Upper lobe of left lung (tissue), 6 donors: Measurements from ENCODE around the gene BLACAT1. TPM values are rescaled to one million over a fixed set of nuclear protein-coding genes. Genes with fewer than 3 reads are reported as not detected.

ENCODE experiments used
- ATAC-seq, 2 donors: fragments of 200-7000 bp; cut with Tn5 transposase; one replicate each; pipeline ENCODE4 v1.9.1; 2022; ENCODE audit warnings: mild to moderate bottlenecking in 2 of 2, moderate library complexity in 2 of 2; ENCODE audit not compliant: low FRiP score in 2 of 2
- DNase-seq, 2 donors: peaks; one replicate each; pipeline ENCODE4 v3.0.0-alpha.2; 2019 to 2020
- H3K27ac ChIP-seq, 4 donors: fragments of 200-600 bp; sonication (generic); one replicate each; pipeline ENCODE4 v1.5.1; 2016 to 2019
- H3K27me3 ChIP-seq, 4 donors: fragments of 200-600 bp; sonication (generic); one replicate each; pipeline ENCODE4 v1.5.1; 2017 to 2019
- H3K36me3 ChIP-seq, 4 donors: fragments of 200-600 bp; sonication (generic); one replicate each; pipeline ENCODE4 v1.5.1; 2016 to 2019
- H3K4me1 ChIP-seq, 4 donors: fragments of 200-600 bp; sonication (generic); one replicate each; pipeline ENCODE4 v1.5.1; 2018 to 2019
- H3K4me3 ChIP-seq, 4 donors: fragments of 200-600 bp; sonication (generic); one replicate each; pipeline ENCODE4 v1.5.1; 2017 to 2019; ENCODE audit warnings: mild to moderate bottlenecking in 2 of 4, moderate library complexity in 1 of 4
- H3K9me3 ChIP-seq, 4 donors: fragments of 200-600 bp; sonication (generic); one replicate each; pipeline ENCODE4 v1.5.1; 2018 to 2019
- EP300 ChIP-seq, 4 donors: sonication (generic); formaldehyde crosslinking; IDR thresholded peaks; one replicate each; pipeline ENCODE4 v1.5.1; 2017; ENCODE audit warnings: antibody characterized with exemption in 4 of 4, control low read depth in 2 of 4
- POLR2A ChIP-seq, 4 donors: fragments of 450-650 bp; IDR thresholded peaks; one replicate each; pipeline ENCODE4 v1.5.1; 2016 to 2017; ENCODE audit warnings: antibody characterized with exemption in 4 of 4, mild to moderate bottlenecking in 2 of 4
- POLR2AphosphoS5 ChIP-seq, 2 donors: sonication (generic); formaldehyde crosslinking; IDR thresholded peaks; one replicate each; pipeline ENCODE4 v1.5.1; 2017; ENCODE audit warnings: antibody characterized with exemption in 2 of 2
- WGBS, 2 donors: methylation state at CpG; one replicate each; pipeline ENCODE4 v1.1.5; 2017 to 2018; 5-methylcytosine and 5-hydroxymethylcytosine counted together
- total RNA-seq, 6 donors: library from RNA; depleted of rRNA in 4 of 6; stranded (reverse); fragments of >200 nt in 4 of 6; gene quantifications; one replicate each; pipeline versions ENCODE4 v1.1.0 to v1.2.1, GENCODE V29; 2016 to 2021
- TF ChIP-seq, protein P1 (sequence below), 6 experiments: fragments of 450-650 bp in 4 of 6; fragments of 200-600 bp in 2 of 6; sonication (generic) in 2 of 6; IDR thresholded peaks; one replicate each; pipeline ENCODE4 v1.5.1; 2016 to 2019; ENCODE audit warnings: antibody characterized with exemption in 6 of 6
- donor health status: DM: no; HTN: no; CAD: no; lungs with moderate emphysema.
- donor health status: DM: no; HTN: yes; CAD: no; lungs with severe emphysema.

Gene BLACAT1
- total RNA-seq, 6 donors from 2014 or later = 0.40 to 4.2 (median 1.1) TPM

DNA sequence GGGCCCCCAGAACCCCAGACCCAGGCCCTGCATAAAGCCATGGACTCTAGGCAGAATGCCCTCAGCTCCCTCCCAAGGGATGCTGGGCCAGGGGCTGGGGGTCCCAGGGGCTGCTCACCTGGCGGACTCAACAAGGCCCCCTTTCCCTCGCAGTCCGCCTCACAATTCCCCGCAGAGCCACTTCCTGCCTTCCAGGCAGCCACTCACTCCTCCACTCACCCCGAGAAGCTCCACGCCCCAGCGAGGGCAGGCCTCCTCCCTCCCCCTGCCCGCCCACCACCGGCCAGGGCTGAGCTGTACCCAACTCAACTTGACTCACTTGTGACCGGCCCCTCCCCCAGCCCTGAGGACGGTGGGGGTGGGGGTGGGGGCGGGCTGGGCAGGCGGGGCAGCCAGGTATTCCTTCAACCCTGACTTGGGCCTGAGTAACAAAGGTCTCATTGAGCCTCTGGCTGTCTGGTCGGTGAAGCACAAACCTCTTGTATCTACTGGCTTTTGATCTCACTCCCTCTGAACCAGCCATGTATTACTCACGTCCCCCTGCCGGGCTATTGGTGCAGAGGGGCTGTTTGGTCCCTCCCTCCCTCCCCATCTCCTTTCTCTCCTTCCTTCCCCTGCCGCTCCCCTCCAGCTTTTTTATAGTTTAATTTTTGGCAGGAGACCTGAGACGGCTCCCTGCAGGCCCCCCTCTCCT, 5.9 kb downstream of the BLACAT1 start:
- H3K4me1 ChIP-seq = peaks cover 0 to 32% (median 16%) of the 10 kb centered on the region in 4 donors
- H3K27ac ChIP-seq = peak overlapping the region; percentile 52 to 87 (median 78)
- WGBS, 2 donors = 29 to 43% methylated on average over 13 to 18 of the region's 18 CpGs
- TF ChIP-seq POLR2AphosphoS5 (IDR thresholded peaks at IDR 0.05) (peak in 1 of 2 donors; percentile 44), EP300 (IDR thresholded peaks at IDR 0.05) (no peak), POLR2A (IDR thresholded peaks at IDR 0.05) (peak in 1 of 4 donors; percentile 61)
- TF ChIP-seq, protein P1, sequence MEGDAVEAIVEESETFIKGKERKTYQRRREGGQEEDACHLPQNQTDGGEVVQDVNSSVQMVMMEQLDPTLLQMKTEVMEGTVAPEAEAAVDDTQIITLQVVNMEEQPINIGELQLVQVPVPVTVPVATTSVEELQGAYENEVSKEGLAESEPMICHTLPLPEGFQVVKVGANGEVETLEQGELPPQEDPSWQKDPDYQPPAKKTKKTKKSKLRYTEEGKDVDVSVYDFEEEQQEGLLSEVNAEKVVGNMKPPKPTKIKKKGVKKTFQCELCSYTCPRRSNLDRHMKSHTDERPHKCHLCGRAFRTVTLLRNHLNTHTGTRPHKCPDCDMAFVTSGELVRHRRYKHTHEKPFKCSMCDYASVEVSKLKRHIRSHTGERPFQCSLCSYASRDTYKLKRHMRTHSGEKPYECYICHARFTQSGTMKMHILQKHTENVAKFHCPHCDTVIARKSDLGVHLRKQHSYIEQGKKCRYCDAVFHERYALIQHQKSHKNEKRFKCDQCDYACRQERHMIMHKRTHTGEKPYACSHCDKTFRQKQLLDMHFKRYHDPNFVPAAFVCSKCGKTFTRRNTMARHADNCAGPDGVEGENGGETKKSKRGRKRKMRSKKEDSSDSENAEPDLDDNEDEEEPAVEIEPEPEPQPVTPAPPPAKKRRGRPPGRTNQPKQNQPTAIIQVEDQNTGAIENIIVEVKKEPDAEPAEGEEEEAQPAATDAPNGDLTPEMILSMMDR (IDR thresholded peaks at IDR 0.05) = no peak
- no peaks in the 10 kb centered on the region for H3K36me3 ChIP-seq
- peaks cover 0 to 9% (median 5%) of the 10 kb centered on the region in 4 donors for H3K27me3 ChIP-seq
- ATAC-seq (peak; percentile 57 to 90), DNase-seq (peak; percentile 89 to 90)
- no peaks in the 10 kb centered on the region for H3K9me3 ChIP-seq
- peak overlapping the region in 3 of 4 donors; percentile 34 to 46 (median 38) for H3K4me3 ChIP-seq

DNA sequence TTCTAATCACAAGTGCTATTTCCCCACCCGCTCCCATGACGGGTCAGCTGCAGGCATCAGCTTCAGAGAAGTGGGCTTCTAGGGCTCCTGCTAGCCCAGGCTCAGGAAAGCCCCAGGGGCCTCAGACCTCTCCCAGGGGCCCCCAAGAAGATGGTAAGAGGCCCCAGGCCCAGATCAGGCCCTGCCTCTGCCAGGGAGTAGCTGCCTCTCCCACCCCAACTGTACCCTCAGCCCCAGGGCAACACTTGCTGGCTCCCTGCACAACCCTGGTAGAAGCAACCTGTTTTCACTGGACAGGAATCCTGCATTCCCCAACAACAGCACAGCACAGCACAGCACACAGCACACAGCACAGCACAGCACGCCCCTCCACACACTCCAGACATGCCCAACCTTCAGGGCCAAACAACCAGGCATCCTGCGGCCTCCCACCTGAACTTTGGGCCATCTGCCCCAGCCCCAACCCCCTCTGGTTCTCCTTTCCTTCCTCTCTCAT, 6.5 kb downstream of the BLACAT1 start:
- Histone ChIP-seq H3K27me3 (peaks cover 0 to 6% (median 3%) of the 10 kb centered on the region in 4 donors), H3K27ac (peak overlapping the region; percentile 52 to 87 (median 78)), H3K4me3 (peak overlapping the region in 3 of 4 donors; percentile 34 to 46 (median 38)), H3K4me1 (peaks cover 0 to 28% (median 16%) of the 10 kb centered on the region in 4 donors), H3K9me3 (no peaks in the 10 kb centered on the region), H3K36me3 (no peaks in the 10 kb centered on the region)
- TF ChIP-seq EP300 (IDR thresholded peaks at IDR 0.05) = no peak
- TF ChIP-seq, protein P1 (IDR thresholded peaks at IDR 0.05) = no peak
- TF ChIP-seq POLR2A (IDR thresholded peaks at IDR 0.05) = no peak
- no peak for TF ChIP-seq POLR2AphosphoS5 (IDR thresholded peaks at IDR 0.05)
- DNase-seq (peak in 1 of 2 donors; percentile 63), ATAC-seq (no peak)
- WGBS, 2 donors = 67 to 93% methylated on average over 3 to 4 of the region's 4 CpGs

DNA sequence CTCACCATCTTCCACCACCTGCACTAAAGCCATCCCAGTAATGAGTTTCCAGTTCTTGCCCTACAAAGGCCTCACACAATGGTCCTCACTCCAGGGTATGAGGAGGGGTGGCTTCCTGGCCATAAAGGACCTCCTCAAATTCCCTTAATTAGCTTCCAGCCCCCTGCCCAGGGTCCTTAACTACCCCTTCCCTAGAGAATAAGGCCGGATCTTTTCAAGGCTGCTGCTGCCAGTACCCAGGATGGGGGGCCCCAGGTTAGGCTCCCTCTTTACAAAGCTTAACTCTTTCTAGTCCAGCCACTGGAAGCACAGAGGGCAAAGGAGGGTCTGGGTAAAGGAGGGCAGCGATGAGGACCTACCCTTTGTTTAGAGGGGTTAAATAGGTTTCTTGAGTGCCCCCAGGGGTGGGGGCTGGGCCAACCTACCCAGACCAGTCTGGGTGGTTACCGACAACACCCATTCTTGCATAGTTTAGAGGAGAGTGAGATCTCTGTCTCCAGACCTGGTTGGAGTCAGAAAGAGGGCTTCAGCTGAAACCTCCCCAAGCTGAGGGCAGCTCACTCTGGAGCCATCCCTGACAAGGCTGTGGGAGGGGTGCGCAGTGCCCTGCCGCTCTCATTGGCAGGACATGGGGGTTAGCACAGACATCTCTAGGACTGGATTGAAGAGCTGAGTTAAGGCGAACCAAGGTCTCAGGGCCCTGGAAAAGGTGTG, 7.1 kb downstream of the BLACAT1 start:
- WGBS, 2 donors = 69 to 81% methylated on average over 4 to 6 of the region's 6 CpGs
- Histone ChIP-seq H3K27me3 (peaks cover 0 to 6% (median 1%) of the 10 kb centered on the region in 4 donors), H3K9me3 (no peaks in the 10 kb centered on the region), H3K4me3 (peak overlapping the region in 3 of 4 donors; percentile 34 to 46 (median 38)), H3K4me1 (peaks cover 0 to 28% (median 16%) of the 10 kb centered on the region in 4 donors), H3K36me3 (no peaks in the 10 kb centered on the region), H3K27ac (peak overlapping the region; percentile 52 to 87 (median 78))
- TF ChIP-seq POLR2AphosphoS5 (IDR thresholded peaks at IDR 0.05) (no peak), POLR2A (IDR thresholded peaks at IDR 0.05) (peak in 1 of 4 donors; percentile 31), EP300 (IDR thresholded peaks at IDR 0.05) (no peak)
- TF ChIP-seq, protein P1 (IDR thresholded peaks at IDR 0.05) = no peak
- ATAC-seq (peak in 1 of 2 donors; percentile 38), DNase-seq (no peak)

DNA sequence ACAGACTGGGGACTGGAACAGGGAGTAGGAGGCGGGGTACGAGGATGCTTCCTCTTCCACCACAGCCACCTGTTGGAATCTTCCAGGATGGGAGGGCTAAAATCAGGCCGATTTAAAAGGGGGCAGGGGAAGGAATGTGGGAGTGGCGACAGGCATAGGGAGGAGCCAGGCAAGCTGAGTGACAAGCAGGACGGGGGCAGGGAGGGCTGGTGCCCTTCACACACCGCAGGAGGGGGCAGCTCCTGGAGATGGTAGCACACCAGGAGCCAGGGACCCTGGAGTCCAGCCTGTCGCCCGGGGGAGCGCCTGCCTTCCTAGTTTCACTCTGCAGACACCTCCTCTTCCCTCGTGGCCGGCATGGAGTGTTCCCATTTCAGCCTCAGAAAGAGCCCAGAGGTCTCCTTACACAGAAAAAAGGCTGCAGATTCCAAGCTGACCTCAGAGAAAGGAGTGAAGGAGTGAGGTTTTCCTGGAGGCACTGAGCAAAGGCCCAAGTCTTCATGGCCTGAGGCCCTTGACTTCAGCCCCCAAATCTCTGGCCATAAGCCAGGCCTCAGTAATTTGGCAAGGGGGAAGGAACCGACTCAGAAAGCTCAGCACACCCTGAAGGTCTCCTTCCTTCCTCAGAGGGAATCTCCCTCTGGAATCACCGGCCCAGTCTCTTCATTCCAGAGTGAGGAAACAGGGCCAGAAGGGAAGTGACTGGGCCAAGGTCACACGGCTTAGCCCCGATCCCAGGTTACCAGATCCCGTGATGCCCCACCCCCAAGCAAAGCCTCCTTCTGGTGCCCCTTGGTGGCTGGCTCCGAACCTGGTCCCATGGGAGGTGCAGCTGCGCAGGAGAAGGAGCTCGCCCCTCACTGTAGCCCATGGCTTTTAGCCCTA, 8.1 kb downstream of the BLACAT1 start:
- no peaks in the 10 kb centered on the region for H3K9me3 ChIP-seq
- DNase-seq = peak in 1 of 2 donors; percentile 64
- 42 to 61% methylated on average over 11 to 19 of the region's 19 CpGs for WGBS, 2 donors
- H3K4me3 ChIP-seq = peak overlapping the region in 1 of 4 donors; percentile 38
- peaks cover 0 to 29% (median 16%) of the 10 kb centered on the region in 4 donors for H3K4me1 ChIP-seq
- H3K36me3 ChIP-seq = no peaks in the 10 kb centered on the region
- H3K27me3 ChIP-seq = peaks cover 0 to 6% (median 0%) of the 10 kb centered on the region in 4 donors
- peak overlapping the region in 2 of 4 donors; percentile 6 to 87 for H3K27ac ChIP-seq
- no peak for ATAC-seq
- TF ChIP-seq POLR2A (IDR thresholded peaks at IDR 0.05) = no peak
- TF ChIP-seq POLR2AphosphoS5 (IDR thresholded peaks at IDR 0.05) = no peak
- no peak for TF ChIP-seq EP300 (IDR thresholded peaks at IDR 0.05)
- TF ChIP-seq, protein P1 (IDR thresholded peaks at IDR 0.05) = no peak
